Right ventricle myocardium superior (tissue), 1 donor: ENCODE measurements around the gene DLG1. TPM values are rescaled to one million over a fixed set of nuclear protein-coding genes. Genes with fewer than 3 reads are reported as not detected.
"Not testable (repeated sequence)": the region's sequence is repeated elsewhere in the genome, so short reads cannot be mapped to it uniquely, and the experiment has no call there.

ENCODE experiments used
- ATAC-seq: fragments of 200-7000 bp; cut with Tn5 transposase; one replicate; pipeline ENCODE4 v1.9.1; 2020; ENCODE audit warnings: mild to moderate bottlenecking; ENCODE audit not compliant: poor library complexity
- DNase-seq: peaks from one replicate; pipeline ENCODE4 v3.0.0-alpha.2; 2020
- intact Hi-C: fragments of 100-400 bp; cut with DNase I; formaldehyde crosslinking; loops from one replicate; pipeline ENCODE4 v1.11.2; 2022
- total RNA-seq: library from RNA; stranded (reverse); fragmentation: NEBNext Ultra II Directional; extraction: Animal tissue kit (Norgen Biotek cat#: 25700); gene quantifications from one replicate; pipeline ENCODE4 v1.2.1, GENCODE V29; 2021
- donor health status: DM: no; HTN: yes; CAD: no; lungs with severe emphysema.

DLG1 gene
- total RNA-seq, 1 donor from 2014 or later, result 40.7 TPM

DNA sequence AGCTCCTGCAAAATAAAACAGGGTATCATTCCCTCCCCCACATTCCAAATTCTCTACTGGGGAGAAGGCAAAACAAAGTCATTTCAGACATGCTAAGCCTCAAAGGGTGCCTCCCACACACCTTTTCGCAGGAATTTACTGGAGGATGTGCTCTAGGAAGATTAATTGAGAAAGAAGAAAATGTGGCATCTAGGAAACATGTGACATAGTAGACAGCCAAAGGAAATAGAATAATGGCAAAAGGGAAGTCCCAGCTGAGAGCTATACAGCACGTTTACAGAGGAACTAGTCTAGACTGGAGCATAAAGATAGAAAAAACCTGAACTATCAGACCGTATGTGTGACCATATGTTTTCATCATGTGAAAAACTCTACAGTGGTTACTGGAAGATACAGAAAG, 210.0 kb downstream of the DLG1 start:
- intact Hi-C loops, result no loop called here
- DNase-seq (no peak), ATAC-seq (no peak)

- no peak for ATAC-seq
Observed at GRCh38 chr3:197085137-197085536, 213.3 kb downstream of the DLG1 start.

GRCh38 chr3:197083486-197083885, 214.9 kb downstream of the DLG1 start:
- ATAC-seq (no peak), DNase-seq (no peak)
- intact Hi-C loops, result no loop called here

More at GRCh38 chr3:197085137-197085536, 213.3 kb downstream of the DLG1 start:
- intact Hi-C loops, result no loop called here
- DNase-seq, result no peak

GRCh38 chr3:197082871-197083270, 215.5 kb downstream of the DLG1 start:
- intact Hi-C loops, result no loop called here
- DNase-seq, result no peak
- no peak for ATAC-seq

GRCh38 chr3:197080344-197080743, 218.1 kb downstream of the DLG1 start:
- intact Hi-C loops, result no loop called here
- DNase-seq, result no peak
- ATAC-seq, result no peak

DNA sequence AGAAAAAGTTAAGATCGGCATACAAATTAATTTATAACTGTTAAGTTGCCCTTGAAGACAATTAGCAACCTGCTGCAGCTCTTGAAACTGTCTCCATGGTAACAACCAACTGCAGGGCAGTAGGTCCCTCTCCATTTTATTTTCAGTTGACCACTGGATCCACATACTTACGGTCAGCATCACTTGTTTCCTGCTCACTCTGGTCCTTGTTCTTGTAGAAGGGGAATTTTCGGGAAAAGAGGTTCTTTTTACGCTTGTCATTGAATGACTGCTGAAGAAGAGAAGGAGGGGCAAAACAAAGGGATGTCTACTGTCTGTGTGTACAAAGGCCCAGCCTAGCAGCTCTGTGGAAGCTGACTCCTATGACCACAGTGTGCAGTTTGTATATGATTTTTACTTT, 222.0 kb downstream of the DLG1 start:
- ATAC-seq (no peak), DNase-seq (no peak)
- intact Hi-C loops, result no loop called here

GRCh38 chr3:197068077-197068476, 230.3 kb downstream of the DLG1 start:
- ATAC-seq, result no peak
- intact Hi-C loops, result no loop called here
- no peak for DNase-seq

DNA sequence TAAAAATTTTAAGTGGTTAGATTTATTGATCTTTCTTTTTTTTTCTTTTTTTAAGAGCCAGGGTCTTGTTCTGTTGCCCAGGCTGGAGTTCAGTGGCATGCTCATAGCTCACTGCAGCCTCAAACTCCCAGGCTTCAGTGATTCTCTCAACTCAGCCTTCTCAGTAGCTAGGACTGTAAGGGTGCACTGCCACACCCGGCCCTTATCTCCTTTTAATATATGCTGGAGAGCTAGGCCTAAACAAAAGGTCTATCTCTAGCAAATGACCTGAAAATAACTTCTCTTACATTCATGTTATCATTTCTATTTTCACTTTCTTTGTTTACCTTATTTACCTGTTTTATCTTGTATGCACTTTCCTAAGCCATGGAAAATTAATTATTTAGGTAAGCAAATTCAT, 233.6 kb downstream of the DLG1 start:
- DNase-seq, result no peak
- intact Hi-C loops, result no loop called here
- no peak for ATAC-seq

GRCh38 chr3:197062446-197062845, 236.0 kb downstream of the DLG1 start:
- DNase-seq (no peak), ATAC-seq (no peak)
- intact Hi-C loops, result no loop called here

DNA sequence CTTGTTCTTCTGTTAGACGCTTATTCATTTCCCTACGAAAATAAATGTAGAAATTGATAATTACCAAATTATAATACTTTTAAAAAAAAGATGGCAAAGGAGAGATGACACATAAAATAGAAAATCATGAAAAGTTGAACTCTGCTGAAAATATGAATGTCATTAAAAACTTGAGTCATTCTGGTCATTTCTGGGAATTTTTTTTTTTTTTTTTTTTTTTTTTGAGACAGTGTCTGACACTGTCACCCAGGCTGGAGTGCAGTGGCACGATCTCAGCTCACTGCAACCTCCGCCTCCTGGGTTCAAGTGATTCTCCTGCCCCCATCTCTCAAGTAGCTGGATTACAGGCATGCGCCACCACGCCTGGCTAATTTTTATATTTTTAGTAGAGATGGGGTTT, 246.8 kb downstream of the DLG1 start:
- DNase-seq, ATAC-seq, intact Hi-C loops: not testable (repeated sequence)

DNA sequence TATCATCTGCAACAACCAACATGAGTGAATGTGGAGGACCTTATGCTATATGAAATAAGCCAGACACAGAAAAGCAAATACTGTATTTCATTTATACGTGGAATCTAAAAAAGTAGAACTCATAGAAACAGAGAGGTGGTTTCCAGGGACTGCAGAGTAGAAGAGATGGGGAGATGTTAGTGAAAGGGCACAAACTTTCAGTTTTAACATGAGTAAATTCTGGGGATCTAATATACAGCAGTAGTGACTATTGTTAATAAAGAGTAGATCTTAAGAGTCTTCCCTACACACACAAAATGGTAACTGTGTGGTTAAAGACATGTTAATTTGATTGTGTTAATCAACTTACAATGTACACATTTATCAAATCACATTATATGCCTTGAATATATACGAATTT, 247.9 kb downstream of the DLG1 start:
- no peak for DNase-seq
- intact Hi-C loops, result no loop called here
- ATAC-seq, result no peak

- DNase-seq (no peak), ATAC-seq (no peak)
- intact Hi-C loops, result no loop called here
Observed at GRCh38 chr3:197042539-197042938, 255.9 kb downstream of the DLG1 start.

GRCh38 chr3:197041875-197042488, 256.4 kb downstream of the DLG1 start:
- ATAC-seq, result no peak
- DNase-seq, result no peak

GRCh38 chr3:197040658-197041057, 257.8 kb downstream of the DLG1 start:
- DNase-seq (no peak), ATAC-seq (peak; percentile 64)
- intact Hi-C loops, result no loop called here

More at GRCh38 chr3:197041875-197042488, 256.4 kb downstream of the DLG1 start:
- intact Hi-C loops, result no loop called here

DNA sequence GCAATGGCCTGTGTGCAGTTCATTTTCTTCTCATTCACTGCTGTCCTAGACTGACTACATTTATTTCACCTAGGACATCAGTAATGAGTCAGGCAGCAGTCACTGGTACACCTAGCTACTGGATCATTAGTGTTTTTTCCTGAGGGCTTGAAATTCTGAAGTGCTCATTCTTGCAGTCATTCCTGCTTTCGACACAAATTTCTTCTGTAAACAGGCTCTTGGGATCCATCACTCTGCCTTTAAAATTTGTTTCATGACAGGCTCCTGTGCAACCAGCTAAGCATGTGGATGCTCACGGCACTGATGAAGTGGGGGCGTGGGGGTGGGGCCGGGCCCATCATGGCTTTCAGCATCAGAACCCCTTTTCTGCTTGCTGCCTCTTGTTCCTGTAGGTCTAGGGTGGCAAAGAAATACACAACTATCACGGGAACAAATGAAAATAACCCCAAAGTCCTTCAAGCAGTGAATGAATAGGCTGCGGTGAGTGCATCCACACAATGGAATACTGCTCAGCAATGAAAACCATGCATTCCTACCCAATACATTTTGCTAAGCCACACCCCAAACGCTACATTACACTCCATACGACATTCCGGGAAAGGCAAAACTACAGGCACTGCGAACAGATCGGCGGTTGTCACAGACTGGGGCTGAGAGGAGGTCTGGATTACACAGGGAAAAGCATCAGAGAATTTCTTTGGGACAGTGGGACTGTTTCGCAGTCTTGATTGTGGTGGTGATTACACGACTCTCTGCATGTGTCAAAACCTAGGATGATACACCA, 259.5 kb downstream of the DLG1 start:
- intact Hi-C loops, result no loop called here
- DNase-seq (no peak), ATAC-seq (no peak)

GRCh38 chr3:197035577-197035976, 262.8 kb downstream of the DLG1 start:
- no peak for ATAC-seq
- intact Hi-C loops, result no loop called here
- no peak for DNase-seq

- ATAC-seq, intact Hi-C loops, DNase-seq: not testable (repeated sequence)
Observed at GRCh38 chr3:197034778-197035177, 263.6 kb downstream of the DLG1 start.

- DNase-seq, intact Hi-C loops, ATAC-seq: not testable (repeated sequence)
Observed at GRCh38 chr3:197033764-197034163, 264.6 kb downstream of the DLG1 start.

- peak; percentile 72 for DNase-seq
- intact Hi-C loops, result no loop called here
- peak; percentile 84 for ATAC-seq
Observed at GRCh38 chr3:197031315-197032285, 266.8 kb downstream of the DLG1 start.
